HG03196 (cell line): ENCODE results near the gene BOD1L1.
"Not testable (repeated sequence)": the region's sequence is repeated elsewhere in the genome, so short reads cannot be mapped to it uniquely, and the experiment has no call there.

Experiments
- ATAC-seq: cut with Tn5 transposase; IDR thresholded peaks from one replicate; pipeline ENCODE4 v1.9.1; 2021; ENCODE audit not compliant: unreplicated experiment

BOD1L1 gene

DNA sequence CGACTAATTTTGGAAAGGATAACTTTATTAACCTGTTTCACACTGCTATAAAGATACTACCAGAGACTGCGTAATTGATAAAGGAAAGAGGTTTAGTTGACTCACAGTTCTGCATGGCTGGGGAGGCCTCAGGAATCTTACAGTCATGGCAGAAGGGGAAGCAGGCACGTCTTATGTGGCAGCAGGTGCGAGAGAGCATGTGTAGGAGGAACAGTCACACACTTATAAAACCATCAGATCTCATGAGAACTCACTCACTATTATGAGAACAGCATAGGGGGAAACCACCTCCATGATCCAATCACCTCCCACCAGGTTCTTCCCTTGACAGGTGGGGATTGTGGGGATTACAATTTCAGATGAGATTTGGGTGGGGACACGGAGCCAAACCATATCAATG, 67.4 kb downstream of the BOD1L1 start:
- ATAC-seq = not testable (repeated sequence)

GRCh38 chr4:13559413-13559812, 68.1 kb downstream of the BOD1L1 start:
- ATAC-seq = no peak

GRCh38 chr4:13558881-13559280, 68.6 kb downstream of the BOD1L1 start:
- no peak for ATAC-seq

DNA sequence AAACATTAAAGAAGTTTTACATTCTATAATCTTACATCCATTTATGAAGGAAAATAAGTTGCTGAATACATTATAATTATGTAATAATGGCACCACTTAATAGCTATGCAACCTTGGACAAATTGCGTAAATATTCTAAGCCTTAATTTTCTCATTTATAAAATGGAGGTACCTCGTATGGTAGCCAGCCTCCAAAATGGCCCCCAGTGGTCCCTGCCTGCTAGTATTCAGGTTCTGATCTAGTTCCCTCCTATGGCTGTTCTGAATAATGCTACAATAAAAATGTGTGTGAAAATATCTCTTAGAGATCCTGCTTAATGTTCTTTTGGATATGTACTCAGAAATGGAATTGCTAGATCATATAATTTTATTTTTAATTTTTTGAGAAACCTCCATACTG, 72.2 kb downstream of the BOD1L1 start:
- no peak for ATAC-seq

DNA sequence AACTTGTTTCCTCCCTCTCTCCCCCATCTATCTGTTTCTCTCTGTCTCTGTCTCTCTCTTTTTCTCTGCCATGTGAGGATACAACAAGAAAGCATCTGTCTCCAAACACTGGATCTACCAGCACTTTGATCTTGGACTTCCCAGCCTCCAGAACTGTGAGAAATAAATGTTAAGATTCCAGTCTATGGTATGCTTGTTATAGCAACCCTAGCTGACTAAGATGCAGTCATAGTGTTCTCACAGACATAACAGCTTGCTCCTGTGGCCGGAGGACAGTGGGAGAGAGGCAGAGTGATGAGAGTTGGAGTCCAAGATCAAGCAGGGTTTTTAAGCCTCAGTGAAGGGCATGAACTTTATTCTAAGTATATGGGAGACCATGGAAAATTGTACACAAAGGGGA, 74.4 kb downstream of the BOD1L1 start:
- no peak for ATAC-seq

DNA sequence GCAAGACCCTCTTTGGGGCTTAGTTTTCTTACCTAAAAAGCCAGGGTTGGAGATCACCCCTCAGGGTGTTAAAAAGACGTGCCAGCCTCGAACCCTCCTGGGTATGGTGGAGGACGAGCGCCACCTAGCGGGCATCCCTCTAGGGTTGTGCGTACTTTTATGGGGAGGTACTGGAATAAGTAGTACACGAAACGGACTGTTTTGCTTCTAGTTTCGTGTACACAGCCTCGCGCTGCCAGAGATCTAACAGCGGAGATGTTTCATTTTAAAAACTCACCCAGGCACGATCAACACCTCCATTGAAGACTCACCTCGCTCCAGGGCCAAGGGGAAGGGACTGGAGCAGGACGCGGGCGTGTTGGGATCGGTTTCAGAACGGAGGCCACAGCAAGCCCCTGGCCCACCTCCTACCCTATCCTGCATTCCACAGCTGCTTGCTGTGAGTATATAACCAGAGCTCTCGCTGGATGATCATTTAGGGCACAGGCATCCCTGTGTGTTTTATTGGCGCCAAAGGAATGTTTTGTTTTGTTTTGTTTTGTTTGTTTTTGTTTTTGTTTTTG, 78.5 kb downstream of the BOD1L1 start:
- ATAC-seq = peak; percentile 85

- ATAC-seq = no peak
Measured at GRCh38 chr4:13548059-13548983, 79.2 kb downstream of the BOD1L1 start.

GRCh38 chr4:13547485-13548041, 80.0 kb downstream of the BOD1L1 start:
- ATAC-seq = no peak

- ATAC-seq = no peak
Measured at GRCh38 chr4:13546941-13547484, 80.5 kb downstream of the BOD1L1 start.

DNA sequence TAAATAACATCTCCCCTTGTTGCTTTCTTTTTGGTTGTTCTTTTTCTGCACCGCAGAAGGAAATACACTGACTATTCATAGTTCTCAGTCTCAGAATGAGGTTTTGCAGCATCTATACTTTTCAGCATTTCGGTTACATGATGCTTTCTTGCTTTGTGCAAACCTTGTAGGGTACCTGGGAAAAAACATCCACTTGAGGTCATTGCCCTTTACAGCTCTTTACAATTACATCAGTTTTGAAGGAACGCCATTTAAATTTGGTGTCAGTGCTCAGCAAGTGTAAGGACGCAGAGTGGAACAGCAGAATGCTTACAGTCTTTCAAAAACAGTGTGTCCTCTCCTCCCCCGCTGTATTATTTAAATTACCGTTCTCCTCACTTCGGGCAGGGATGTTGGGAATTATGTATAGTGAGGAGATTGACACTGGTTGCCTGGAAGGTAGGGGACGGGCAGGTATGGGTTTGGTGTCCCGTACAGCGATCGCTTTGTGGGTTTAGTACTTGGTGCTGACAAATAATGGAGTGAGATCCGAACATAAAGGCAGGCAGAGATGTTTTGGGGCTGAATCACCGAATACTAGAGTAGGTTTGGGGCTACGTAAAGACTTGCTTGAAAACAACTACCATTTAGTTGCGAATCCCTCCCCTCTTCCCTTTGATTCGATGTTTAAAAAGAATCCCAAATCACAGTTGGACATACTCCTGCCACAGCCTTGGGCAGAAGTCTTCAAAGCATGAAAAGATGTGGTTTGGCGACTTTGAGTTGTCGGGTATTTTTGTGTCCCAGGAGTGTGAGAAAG, 81.2 kb downstream of the BOD1L1 start:
- no peak for ATAC-seq

- ATAC-seq = no peak
Measured at GRCh38 chr4:13545394-13545808, 82.1 kb downstream of the BOD1L1 start.

DNA sequence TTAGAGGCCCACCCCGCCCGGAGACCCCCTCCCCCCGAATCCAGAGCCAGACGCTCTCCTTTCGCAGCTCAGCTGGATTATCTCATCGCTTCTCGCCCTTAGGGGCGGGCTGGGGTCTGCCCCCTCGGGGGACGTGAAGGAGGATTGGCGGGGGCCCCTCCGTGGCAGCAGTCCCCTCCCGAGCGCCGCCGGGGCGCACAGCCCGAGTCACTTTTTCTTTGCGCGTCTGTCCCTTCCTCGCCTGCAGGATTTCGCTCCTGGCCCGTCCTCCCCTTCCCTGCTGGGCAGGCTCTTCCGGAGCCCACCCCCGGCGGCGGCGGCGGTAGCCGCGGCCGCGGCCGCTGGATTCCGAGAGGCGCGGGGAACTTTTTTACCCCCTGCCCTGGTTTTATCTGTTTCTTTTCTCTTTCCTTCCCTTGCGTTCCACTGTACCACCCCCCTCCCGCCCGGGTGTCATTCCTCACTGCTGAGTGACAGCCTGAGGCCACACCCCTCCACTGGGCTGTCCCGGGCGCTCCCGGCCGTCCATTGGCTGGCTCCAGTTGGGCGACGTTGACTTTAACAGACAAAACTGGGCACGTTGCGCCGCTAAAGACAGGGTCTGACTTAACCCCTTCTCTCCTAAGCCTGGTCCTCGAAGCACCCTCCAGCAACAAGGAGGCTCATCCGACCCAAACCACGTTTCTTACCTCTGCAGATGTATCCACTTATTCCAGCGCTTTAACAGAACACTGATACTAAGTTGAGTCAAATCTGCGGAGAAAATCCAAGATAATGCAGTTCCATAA, 82.7 kb downstream of the BOD1L1 start:
- peak; percentile 34 for ATAC-seq

- no peak for ATAC-seq
Measured at GRCh38 chr4:13543839-13544605, 83.5 kb downstream of the BOD1L1 start, which contains the start of gene NKX3-2. TSS of gene NKX3-2 (minus strand) at chr4:13544508. CDS start at chr4:13544414, 94 bp downstream.

GRCh38 chr4:13543032-13543838, 84.3 kb downstream of the BOD1L1 start:
- no peak for ATAC-seq

- no peak for ATAC-seq
Measured at GRCh38 chr4:13542577-13543031, 84.9 kb downstream of the BOD1L1 start.

- ATAC-seq = no peak
Measured at GRCh38 chr4:13541720-13542576, 85.6 kb downstream of the BOD1L1 start.

DNA sequence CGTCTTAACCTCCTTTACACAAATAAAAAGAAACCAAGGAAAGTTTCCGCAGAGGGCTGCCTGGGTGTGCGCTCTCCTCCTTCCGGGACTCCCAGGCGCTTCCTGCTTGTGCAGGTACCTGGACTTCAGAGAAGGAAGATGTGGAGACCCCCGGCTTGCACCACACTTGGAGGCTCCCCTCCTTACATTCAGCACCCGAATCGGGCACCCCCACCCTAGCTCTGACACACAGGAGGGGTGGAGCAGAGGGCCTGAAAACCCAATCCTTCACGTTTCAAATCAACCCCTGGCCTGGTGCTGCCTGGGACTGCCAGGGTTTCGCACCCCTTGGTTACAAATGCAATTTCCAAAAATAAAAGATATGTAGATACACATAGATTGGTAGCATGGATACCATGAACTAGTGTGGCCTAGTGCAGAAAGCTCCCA, 86.3 kb downstream of the BOD1L1 start:
- ATAC-seq = no peak
